Measurements from ENCODE around the gene CDK18.
A peak's percentile ranks its signal among the peaks of the same experiment; 100 is the strongest.

The CDK18 gene

DNA sequence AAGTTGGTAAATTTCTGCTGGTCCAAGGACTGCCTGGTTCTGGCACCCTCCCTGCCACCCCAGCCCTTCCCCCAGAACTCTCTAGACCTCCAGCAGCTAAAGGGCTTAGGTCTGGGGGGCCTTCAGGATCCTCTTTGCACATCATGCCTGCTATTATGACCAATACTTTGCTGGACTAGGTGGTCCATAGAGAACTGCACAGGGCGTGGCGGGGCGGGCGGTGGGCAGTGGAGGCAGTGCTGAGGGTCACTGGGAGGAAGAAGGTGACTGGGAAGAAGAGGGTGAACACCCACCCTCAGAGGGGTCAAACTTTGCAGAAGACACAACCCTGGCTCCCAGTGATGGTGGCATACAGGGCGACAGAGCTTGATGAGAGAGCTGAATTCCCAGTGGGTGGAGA is 18.2 kb downstream of the CDK18 start:
- no peak for DNase-seq
- no peaks in the 10 kb centered on the region for H3K4me1 ChIP-seq
- H3K4me3 ChIP-seq (ENCODE audit: low read depth, low read length) = no peak overlapping the region
- no peaks in the 10 kb centered on the region for H3K36me3 ChIP-seq
- H3K27me3 ChIP-seq = no peaks in the 10 kb centered on the region
- H3K9me3 ChIP-seq = no peaks in the 10 kb centered on the region
- no peak for TF ChIP-seq CTCF (IDR thresholded peaks at IDR 0.05; ENCODE audit: low read depth, low read length)

DNA sequence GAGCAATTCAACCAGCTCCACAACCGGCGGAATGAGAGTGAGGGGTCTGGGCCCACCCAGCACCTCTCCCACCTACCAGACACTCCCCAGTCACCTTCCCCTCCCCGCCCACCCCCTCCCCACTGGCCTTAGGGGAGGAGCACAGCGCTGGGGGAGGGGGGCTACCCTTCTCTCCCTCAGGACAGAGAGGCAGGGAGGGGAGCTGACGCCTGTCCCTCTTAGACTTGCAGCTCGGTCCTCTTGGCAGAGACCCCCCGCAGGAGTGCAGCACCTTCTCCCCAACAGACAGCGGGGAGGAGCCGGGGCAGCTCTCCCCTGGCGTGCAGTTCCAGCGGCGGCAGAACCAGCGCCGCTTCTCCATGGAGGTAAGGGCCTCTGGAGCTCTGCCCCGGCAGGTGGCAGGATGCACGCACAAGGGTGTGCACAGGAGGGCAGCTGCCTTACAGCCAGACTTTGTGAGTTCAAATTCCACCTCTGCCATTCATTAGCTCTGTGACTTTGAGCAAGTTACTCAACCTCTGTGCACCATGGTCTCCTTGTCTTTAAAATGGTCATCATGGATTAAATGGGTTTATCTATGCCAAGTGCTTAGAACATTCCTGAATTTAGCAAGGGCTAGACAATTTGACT is 18.9 kb downstream of the CDK18 start:
- no peak for DNase-seq
- Histone ChIP-seq H3K27me3 (no peaks in the 10 kb centered on the region), H3K4me1 (no peaks in the 10 kb centered on the region), H3K9me3 (no peaks in the 10 kb centered on the region), H3K36me3 (no peaks in the 10 kb centered on the region), H3K4me3 (ENCODE audit: low read depth, low read length) (no peak overlapping the region)
- TF ChIP-seq CTCF (IDR thresholded peaks at IDR 0.05; ENCODE audit: low read depth, low read length) = no peak

DNA sequence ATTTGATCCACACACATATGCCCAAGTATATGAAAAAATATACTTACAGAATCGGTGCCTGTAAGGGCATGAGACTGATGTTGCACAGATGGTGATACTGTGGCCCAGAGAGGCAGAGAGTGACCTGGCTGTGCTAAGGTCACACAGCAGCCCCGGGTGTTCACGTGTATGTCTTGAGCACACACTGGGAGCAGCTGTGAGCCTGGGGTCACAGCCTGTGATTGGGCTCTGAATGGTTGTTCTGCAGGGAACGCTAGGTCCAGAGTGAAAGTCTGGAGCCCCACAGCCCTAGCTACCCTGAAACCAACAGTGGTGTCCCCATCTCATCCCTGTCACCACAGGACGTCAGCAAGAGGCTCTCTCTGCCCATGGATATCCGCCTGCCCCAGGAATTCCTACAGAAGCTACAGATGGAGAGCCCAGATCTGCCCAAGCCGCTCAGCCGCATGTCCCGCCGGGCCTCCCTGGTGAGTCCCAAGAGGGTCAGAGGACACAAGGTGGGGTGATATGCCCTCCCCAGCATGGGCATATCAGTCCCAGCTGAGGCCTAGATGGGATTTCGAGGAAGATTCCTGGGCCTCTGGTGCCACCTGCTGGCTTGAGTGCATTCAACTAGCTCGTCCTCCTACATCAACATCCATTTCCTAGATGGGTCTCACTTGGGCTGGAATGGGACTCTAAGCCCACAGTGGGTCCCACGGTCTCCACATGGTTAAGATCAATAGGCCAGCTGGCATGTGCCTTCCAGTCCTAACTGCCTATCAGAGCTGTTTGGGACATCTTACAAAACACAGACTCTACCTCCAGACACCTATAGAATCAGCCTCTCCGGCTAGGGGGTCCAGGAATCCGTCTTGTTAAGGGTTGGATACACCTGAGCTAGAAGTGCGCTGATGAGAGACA is 19.7 kb downstream of the CDK18 start:
- H3K4me1 ChIP-seq = no peaks in the 10 kb centered on the region
- peak; percentile 88 for TF ChIP-seq CTCF (IDR thresholded peaks at IDR 0.05; ENCODE audit: low read depth, low read length)
- H3K27me3 ChIP-seq = no peaks in the 10 kb centered on the region
- H3K4me3 ChIP-seq (ENCODE audit: low read depth, low read length) = no peak overlapping the region
- H3K9me3 ChIP-seq = no peaks in the 10 kb centered on the region
- peak; percentile 85 for DNase-seq
- H3K36me3 ChIP-seq = no peaks in the 10 kb centered on the region

DNA sequence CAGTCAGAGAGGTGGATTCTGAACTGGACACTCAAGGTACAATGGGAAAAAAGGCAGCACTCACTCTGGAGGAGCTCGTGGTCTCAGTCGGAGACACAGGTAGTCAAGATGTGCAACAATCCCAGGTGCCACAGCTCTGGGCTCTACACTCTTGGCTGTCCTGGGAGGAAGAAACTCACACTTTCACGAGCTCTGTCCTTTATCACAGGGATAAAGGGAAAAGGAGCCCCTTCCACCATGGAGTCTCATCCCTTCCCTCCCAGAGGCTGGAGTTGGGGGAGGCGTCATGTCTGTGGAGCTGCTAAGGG is 20.3 kb downstream of the CDK18 start:
- DNase-seq = no peak
- no peak for TF ChIP-seq CTCF (IDR thresholded peaks at IDR 0.05; ENCODE audit: low read depth, low read length)
- H3K27me3 ChIP-seq = no peaks in the 10 kb centered on the region
- peaks cover 5% of the 10 kb centered on the region for H3K4me1 ChIP-seq
- no peak overlapping the region for H3K4me3 ChIP-seq (ENCODE audit: low read depth, low read length)
- H3K36me3 ChIP-seq = no peaks in the 10 kb centered on the region
- no peaks in the 10 kb centered on the region for H3K9me3 ChIP-seq

GRCh38 chr1:205525495-205526285 is 21.2 kb downstream of the CDK18 start:
- Histone ChIP-seq H3K4me1 (peaks cover 5% of the 10 kb centered on the region), H3K9me3 (no peaks in the 10 kb centered on the region), H3K36me3 (no peaks in the 10 kb centered on the region), H3K4me3 (ENCODE audit: low read depth, low read length) (no peak overlapping the region), H3K27me3 (no peaks in the 10 kb centered on the region)
- no peak for DNase-seq
- TF ChIP-seq CTCF (IDR thresholded peaks at IDR 0.05; ENCODE audit: low read depth, low read length) = no peak

All from BE2C (cell line).